Measurements from ENCODE around the gene TRIM63. TPM values are rescaled to one million over a fixed set of nuclear protein-coding genes. Genes with fewer than 3 reads are reported as not detected.

TRIM63 gene
- total RNA-seq, 1 experiment from 2014 or later, result not detected

DNA sequence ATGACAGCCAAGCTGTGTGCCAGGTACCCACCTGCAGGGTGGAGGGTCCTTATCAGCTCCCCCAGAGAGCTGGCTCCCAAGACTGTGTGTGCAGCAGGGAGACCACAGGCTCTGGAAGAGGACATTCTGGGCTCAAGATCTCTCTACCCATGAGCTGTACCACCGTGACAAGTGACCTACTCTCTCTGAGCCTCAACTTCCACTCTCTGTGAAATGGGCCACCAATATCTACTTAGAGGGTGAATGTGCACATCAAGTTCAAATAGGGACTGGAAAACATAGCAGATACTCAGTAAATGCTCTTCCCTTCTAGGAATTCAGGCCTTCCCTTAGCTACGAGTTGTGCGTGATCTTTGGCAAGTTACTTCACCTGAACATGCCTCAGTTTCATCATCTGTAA, 23.0 kb downstream of the TRIM63 start:
- Histone ChIP-seq H3K56ac (ENCODE audit: insufficient read length, low read depth, low read length) (no peak overlapping the region), H3K4me2 (ENCODE audit: insufficient read depth, insufficient read length, low read length) (no peak overlapping the region), H3T11ph (ENCODE audit: low read length) (no peak overlapping the region), H3K23ac (ENCODE audit: insufficient read length, low read depth, low read length) (no peak overlapping the region), H3K4ac (ENCODE audit: low read depth, low read length) (no peak overlapping the region), H3K18ac (ENCODE audit: insufficient read length, low read depth, low read length) (no peak overlapping the region), H3K23me2 (ENCODE audit: insufficient read length, low read depth, low read length, poor library complexity, severe bottlenecking) (peaks cover 10% of the 10 kb centered on the region), H3K14ac (ENCODE audit: insufficient read depth, low read length) (no peak overlapping the region), H4K20me1 (ENCODE audit: control insufficient read depth, insufficient read depth, insufficient read length) (peaks cover 4% of the 10 kb centered on the region), H3K9ac (ENCODE audit: extremely low read depth, insufficient read length, low read length) (no peak overlapping the region), H4K91ac (ENCODE audit: insufficient read length, low read depth, low read length) (no peak overlapping the region), H3K9me3 (ENCODE audit: control insufficient read depth, low read depth, low read length) (no peaks in the 10 kb centered on the region), H3K79me1 (ENCODE audit: insufficient read depth, low read depth, low read length, poor library complexity, severe bottlenecking) (no peaks in the 10 kb centered on the region), H2BK12ac (ENCODE audit: insufficient read length, low read depth, low read length) (no peak overlapping the region), H2BK15ac (ENCODE audit: low read depth, low read length) (no peak overlapping the region), H4K8ac (replicated peaks; ENCODE audit: insufficient read length, low read depth, low read length) (no peak overlapping the region), H3K79me2 (ENCODE audit: insufficient read depth, low read length) (no peaks in the 10 kb centered on the region), H2BK5ac (ENCODE audit: insufficient read length, low read length) (no peak overlapping the region), H3K27me3 (ENCODE audit: insufficient read depth, low read length) (peaks cover 48% of the 10 kb centered on the region), H3K27ac (ENCODE audit: insufficient read length, low read depth, low read length) (no peak overlapping the region), H2AK5ac (ENCODE audit: insufficient read length, low read length) (no peak overlapping the region), H2AFZ (ENCODE audit: low read length) (no peak overlapping the region), H2BK120ac (ENCODE audit: low read depth, low read length, poor library complexity, severe bottlenecking) (no peak overlapping the region), H4K5ac (ENCODE audit: insufficient read length, low read depth, low read length) (no peak overlapping the region), H2BK20ac (ENCODE audit: low read depth, low read length, poor library complexity, severe bottlenecking) (no peak overlapping the region), H3K4me1 (ENCODE audit: insufficient read depth, low read length) (no peaks in the 10 kb centered on the region)
- Mint-ChIP-seq H3K4me3 (no peak overlapping the region), H3K4me1 (peaks cover 5 to 9% of the 10 kb centered on the region in 2 experiments; a peak in 3 of 4 replicates), H3K36me3 (ENCODE audit: insufficient read depth in 1 of 3, low read depth in 3 of 3) (no peaks in the 10 kb centered on the region), H3K27me3 (ENCODE audit: low read depth) (peaks cover 96% of the 10 kb centered on the region), H3K27ac (no peak overlapping the region), H3K9me3 (no peaks in the 10 kb centered on the region; a peak in 1 of 5 replicates)
- WGBS (ENCODE audit: extremely low coverage, insufficient read length, low lambda C conversion rate), result no CpG with 5 or more reads among the region's 3 CpGs
- TF ChIP-seq, protein P1, sequence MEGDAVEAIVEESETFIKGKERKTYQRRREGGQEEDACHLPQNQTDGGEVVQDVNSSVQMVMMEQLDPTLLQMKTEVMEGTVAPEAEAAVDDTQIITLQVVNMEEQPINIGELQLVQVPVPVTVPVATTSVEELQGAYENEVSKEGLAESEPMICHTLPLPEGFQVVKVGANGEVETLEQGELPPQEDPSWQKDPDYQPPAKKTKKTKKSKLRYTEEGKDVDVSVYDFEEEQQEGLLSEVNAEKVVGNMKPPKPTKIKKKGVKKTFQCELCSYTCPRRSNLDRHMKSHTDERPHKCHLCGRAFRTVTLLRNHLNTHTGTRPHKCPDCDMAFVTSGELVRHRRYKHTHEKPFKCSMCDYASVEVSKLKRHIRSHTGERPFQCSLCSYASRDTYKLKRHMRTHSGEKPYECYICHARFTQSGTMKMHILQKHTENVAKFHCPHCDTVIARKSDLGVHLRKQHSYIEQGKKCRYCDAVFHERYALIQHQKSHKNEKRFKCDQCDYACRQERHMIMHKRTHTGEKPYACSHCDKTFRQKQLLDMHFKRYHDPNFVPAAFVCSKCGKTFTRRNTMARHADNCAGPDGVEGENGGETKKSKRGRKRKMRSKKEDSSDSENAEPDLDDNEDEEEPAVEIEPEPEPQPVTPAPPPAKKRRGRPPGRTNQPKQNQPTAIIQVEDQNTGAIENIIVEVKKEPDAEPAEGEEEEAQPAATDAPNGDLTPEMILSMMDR (conservative IDR thresholded peaks at IDR 0.05), result no peak
- DNase-seq, result no peak
